ENCODE results near the gene FPGS. TPM values are rescaled to one million over a fixed set of nuclear protein-coding genes. Genes with fewer than 3 reads are reported as not detected.

Gene FPGS
- total and polyA plus RNA-seq, 7 donors, result 9.2 to 51.3 (median 32.6) TPM

GRCh38 chr9:127813686-127814226, 11.1 kb downstream of the FPGS start:
- H3K4me1 ChIP-seq, result peaks cover 0 to 13% (median 3%) of the 10 kb centered on the region in 4 donors
- 80 to 88% methylated on average over 9 of the region's 9 CpGs for WGBS, 2 donors
- intact Hi-C loops (cut with DNase I), result no loop called here
- H3K27me3 ChIP-seq, result no peaks in the 10 kb centered on the region
- no peaks in the 10 kb centered on the region for H3K9me3 ChIP-seq
- TF ChIP-seq POLR2AphosphoS5 (IDR thresholded peaks at IDR 0.05) (peak in 1 of 4 donors; percentile 20), EP300 (IDR thresholded peaks at IDR 0.05) (no peak)
- no peak overlapping the region for H3K27ac ChIP-seq
- no peak for DNase-seq
- peaks cover 23 to 85% (median 38%) of the 10 kb centered on the region in 4 donors for H3K36me3 ChIP-seq
- H3K4me3 ChIP-seq, result no peak overlapping the region

- Histone ChIP-seq H3K4me1 (peaks cover 0 to 4% (median 0%) of the 10 kb centered on the region in 4 donors), H3K9me3 (no peaks in the 10 kb centered on the region), H3K27ac (no peak overlapping the region), H3K27me3 (no peaks in the 10 kb centered on the region), H3K4me3 (no peak overlapping the region), H3K36me3 (peaks cover 22 to 83% (median 41%) of the 10 kb centered on the region in 4 donors)
- intact Hi-C loops (cut with DNase I), result no loop called here
- TF ChIP-seq POLR2A (IDR thresholded peaks at IDR 0.05), result no peak
- no peak for TF ChIP-seq CTCF (IDR thresholded peaks at IDR 0.05)
- no peak for TF ChIP-seq POLR2AphosphoS5 (IDR thresholded peaks at IDR 0.05)
- TF ChIP-seq EP300 (IDR thresholded peaks at IDR 0.05), result no peak
- no peak for DNase-seq
- WGBS, 2 donors, result 89 to 93% methylated on average over 11 of the region's 11 CpGs
Measured at GRCh38 chr9:127814619-127815511, 12.2 kb downstream of the FPGS start.

- WGBS, 2 donors, result 90 to 92% methylated on average over 33 of the region's 33 CpGs
- no peak for DNase-seq
- H3K4me3 ChIP-seq, result no peak overlapping the region
- no peaks in the 10 kb centered on the region for H3K9me3 ChIP-seq
- intact Hi-C loops (cut with DNase I), result no loop called here
- peaks cover 22 to 79% (median 42%) of the 10 kb centered on the region in 4 donors for H3K36me3 ChIP-seq
- TF ChIP-seq CTCF (IDR thresholded peaks at IDR 0.05) (no peak), EP300 (IDR thresholded peaks at IDR 0.05) (no peak), POLR2AphosphoS5 (IDR thresholded peaks at IDR 0.05) (no peak), POLR2A (IDR thresholded peaks at IDR 0.05) (no peak)
- no peaks in the 10 kb centered on the region for H3K27me3 ChIP-seq
- H3K4me1 ChIP-seq, result no peaks in the 10 kb centered on the region
- H3K27ac ChIP-seq, result no peak overlapping the region
Measured at GRCh38 chr9:127815512-127816361, 13.1 kb downstream of the FPGS start.

- no peak overlapping the region for H3K27ac ChIP-seq
- TF ChIP-seq POLR2A (IDR thresholded peaks at IDR 0.05), result no peak
- no peak for TF ChIP-seq EP300 (IDR thresholded peaks at IDR 0.05)
- TF ChIP-seq CTCF (IDR thresholded peaks at IDR 0.05), result no peak
- no peak for TF ChIP-seq POLR2AphosphoS5 (IDR thresholded peaks at IDR 0.05)
- H3K4me1 ChIP-seq, result no peaks in the 10 kb centered on the region
- DNase-seq, result no peak
- H3K27me3 ChIP-seq, result no peaks in the 10 kb centered on the region
- H3K9me3 ChIP-seq, result no peaks in the 10 kb centered on the region
- peaks cover 22 to 75% (median 42%) of the 10 kb centered on the region in 4 donors for H3K36me3 ChIP-seq
- no peak overlapping the region for H3K4me3 ChIP-seq
- intact Hi-C loops (cut with DNase I), result no loop called here
- WGBS, 2 donors, result 77 to 83% methylated on average over 3 of the region's 3 CpGs
Measured at GRCh38 chr9:127816362-127816725, 13.7 kb downstream of the FPGS start.

- TF ChIP-seq POLR2AphosphoS5 (IDR thresholded peaks at IDR 0.05) (no peak), CTCF (IDR thresholded peaks at IDR 0.05) (no peak), EP300 (IDR thresholded peaks at IDR 0.05) (no peak), POLR2A (IDR thresholded peaks at IDR 0.05) (no peak)
- no peak overlapping the region for H3K27ac ChIP-seq
Measured at GRCh38 chr9:127816728-127817127, 14.0 kb downstream of the FPGS start.

More at GRCh38 chr9:127816728-127817127, 14.0 kb downstream of the FPGS start:
- 90 to 92% methylated on average over 8 of the region's 8 CpGs for WGBS, 2 donors
- intact Hi-C loops (cut with DNase I), result no loop called here
- Histone ChIP-seq H3K4me3 (no peak overlapping the region), H3K9me3 (no peaks in the 10 kb centered on the region), H3K4me1 (no peaks in the 10 kb centered on the region), H3K27me3 (no peaks in the 10 kb centered on the region), H3K36me3 (peaks cover 22 to 72% (median 42%) of the 10 kb centered on the region in 4 donors)
- no peak for DNase-seq
